Measurements from ENCODE around the gene TTC36. TPM values are rescaled to one million over a fixed set of nuclear protein-coding genes. Genes with fewer than 3 reads are reported as not detected.
"Not testable (repeated sequence)": the region's sequence is repeated elsewhere in the genome, so short reads cannot be mapped to it uniquely, and the experiment has no call there.

TTC36 gene
- total RNA-seq, 4 donors from 2014 or later, result 0.55 to 3.8 TPM; not detected in 2

DNA sequence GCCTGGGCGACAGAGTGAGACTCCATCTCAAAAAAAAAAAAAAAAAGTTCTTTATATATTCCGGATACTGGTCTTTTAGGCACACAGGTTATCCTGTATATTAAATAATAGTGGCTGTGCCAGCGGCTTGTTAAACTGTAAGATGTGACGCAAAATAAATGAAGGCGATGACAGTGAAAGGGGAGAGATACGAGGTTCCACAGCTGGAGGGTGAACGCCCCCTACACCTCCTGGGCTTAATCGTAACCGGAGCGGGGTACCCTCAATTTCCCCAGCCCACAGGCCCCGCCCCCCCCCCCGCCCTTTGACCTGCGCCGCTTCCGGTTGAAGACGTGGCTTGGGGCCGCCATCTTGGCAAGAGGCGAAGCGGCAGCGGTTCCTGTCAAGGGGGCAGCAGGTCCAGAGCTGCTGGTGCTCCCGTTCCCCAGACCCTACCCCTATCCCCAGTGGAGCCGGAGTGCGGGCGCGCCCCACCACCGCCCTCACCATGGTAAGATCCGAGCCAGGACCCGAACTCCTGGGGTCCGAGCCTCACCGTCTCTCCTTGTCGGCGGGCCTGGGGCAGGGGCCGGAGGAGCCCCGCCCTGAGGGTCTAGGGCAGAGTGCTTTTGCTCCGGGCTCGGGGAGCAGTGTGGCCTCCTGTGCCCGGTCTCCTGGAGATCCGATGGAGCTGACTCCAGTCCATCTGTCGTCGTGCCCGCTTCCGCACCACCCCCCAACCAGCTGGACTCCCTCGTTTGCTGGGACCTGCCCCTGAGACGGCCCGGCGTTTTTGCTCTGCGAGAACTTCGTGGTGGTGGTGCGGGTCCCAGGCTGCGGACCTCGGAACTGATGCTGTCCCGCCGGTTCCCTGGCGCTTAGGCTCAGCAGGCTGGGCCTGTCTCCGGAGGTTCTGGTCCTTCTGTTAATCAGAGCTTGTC is 45.0 kb downstream of the TTC36 start, which contains the start of gene ARCN1:
TSS of gene ARCN1 (plus strand) at position 349 of the 920 bp plus-strand sequence. CDS start at position 488, 139 bp downstream.
- Histone ChIP-seq H3K27ac (peak within 1 kb of the TSS; percentile 90 to 99 (median 99)), H3K27me3 (no peaks in the 10 kb centered on the region), H3K4me1 (peaks cover 26 to 44% of the 10 kb centered on the region in 2 donors), H3K9me3 (no peaks in the 10 kb centered on the region), H3K4me3 (peak within 1 kb of the TSS; percentile 79 to 99 (median 99)), H3K36me3 (no peaks in the 10 kb centered on the region)
- in situ Hi-C loops (cut with MboI; ENCODE audit: low sequenced_read_pairs in 4 of 4), result no loop called here
- ATAC-seq, result peak; percentile 90 to 94
- TF ChIP-seq POLR2A (IDR thresholded peaks at IDR 0.05) (peak; percentile 55 to 69), CTCF (IDR thresholded peaks at IDR 0.05 in 4 of 5, conservative IDR thresholded peaks at IDR 0.05 in 1 of 5) (no peak)
- DNase-seq, result peak; percentile 63 to 72
- intact Hi-C loops (cut with DNase I; ENCODE audit: low total_unique reads), result no loop called here

DNA sequence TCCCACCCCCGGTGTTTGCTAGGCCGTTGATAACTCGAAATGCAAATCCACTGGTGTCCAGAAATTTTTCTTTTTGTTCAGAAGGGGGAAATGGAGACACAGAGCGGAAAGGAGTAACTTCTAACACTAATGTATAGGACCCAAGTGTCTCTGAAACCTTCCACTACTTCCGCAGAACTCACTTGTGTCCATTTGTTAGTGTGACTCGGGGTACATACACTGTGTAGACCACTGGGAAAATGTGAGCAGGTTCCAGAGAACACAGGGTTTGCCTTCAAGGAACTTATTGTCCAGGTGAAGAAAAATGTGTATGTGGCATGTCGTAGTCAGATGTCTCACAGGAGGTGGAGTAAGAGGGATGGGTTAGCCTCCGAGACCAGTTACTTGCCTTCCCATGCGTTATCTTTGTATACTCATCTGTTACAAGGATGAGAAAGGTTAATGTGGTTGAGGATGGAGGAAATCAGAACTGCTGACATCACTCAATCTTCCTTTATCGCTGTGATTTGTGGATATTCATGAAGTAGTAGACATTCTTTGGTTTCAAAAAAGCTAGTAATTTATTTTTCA is 45.8 kb downstream of the TTC36 start:
- in situ Hi-C loops (cut with MboI; ENCODE audit: low sequenced_read_pairs in 4 of 4) (no loop called here), intact Hi-C loops (cut with DNase I; ENCODE audit: low total_unique reads) (no loop called here)
- no peaks in the 10 kb centered on the region for H3K27me3 ChIP-seq
- no peak for DNase-seq
- H3K4me1 ChIP-seq, result peaks cover 30 to 49% of the 10 kb centered on the region in 2 donors
- TF ChIP-seq POLR2A (IDR thresholded peaks at IDR 0.05), result no peak
- no peak for TF ChIP-seq CTCF (IDR thresholded peaks at IDR 0.05 in 4 of 5, conservative IDR thresholded peaks at IDR 0.05 in 1 of 5)
- peak overlapping the region; percentile 90 to 99 (median 99) for H3K27ac ChIP-seq
- no peaks in the 10 kb centered on the region for H3K9me3 ChIP-seq
- H3K36me3 ChIP-seq, result no peaks in the 10 kb centered on the region
- ATAC-seq, result peak; percentile 5 to 26
- H3K4me3 ChIP-seq, result peak overlapping the region; percentile 79 to 99 (median 99)

GRCh38 chr11:118574636-118575035 is 47.4 kb downstream of the TTC36 start:
- intact Hi-C loops (cut with DNase I; ENCODE audit: low total_unique reads), result no loop called here
- DNase-seq (no peak), ATAC-seq (no peak)
- in situ Hi-C loops (cut with MboI; ENCODE audit: low sequenced_read_pairs in 4 of 4), result no loop called here
- H3K9me3 ChIP-seq, result no peaks in the 10 kb centered on the region
- H3K27me3 ChIP-seq, result no peaks in the 10 kb centered on the region
- no peak overlapping the region for H3K4me3 ChIP-seq
- no peak overlapping the region for H3K27ac ChIP-seq
- TF ChIP-seq POLR2A (IDR thresholded peaks at IDR 0.05) (no peak), CTCF (IDR thresholded peaks at IDR 0.05 in 4 of 5, conservative IDR thresholded peaks at IDR 0.05 in 1 of 5) (no peak)
- peaks cover 37 to 59% of the 10 kb centered on the region in 2 donors for H3K4me1 ChIP-seq
- no peaks in the 10 kb centered on the region for H3K36me3 ChIP-seq

GRCh38 chr11:118577995-118578394 is 50.7 kb downstream of the TTC36 start:
- H3K27ac ChIP-seq; H3K4me3 ChIP-seq; H3K27me3 ChIP-seq; in situ Hi-C loops (cut with MboI; ENCODE audit: low sequenced_read_pairs in 4 of 4); DNase-seq; H3K9me3 ChIP-seq; H3K36me3 ChIP-seq; ATAC-seq; intact Hi-C loops (cut with DNase I; ENCODE audit: low total_unique reads): not testable (repeated sequence)
- H3K4me1 ChIP-seq, result peaks cover 37 to 55% of the 10 kb centered on the region in 2 donors

Other genes with a start within 250 kb of the TTC36 start
- under 1 TPM in 2 of 4 donors, not detected in 2; 0.42 to 0.51 TPM for gene CD3E, start 222.7 kb upstream of the TTC36 start, total RNA-seq
- 1 to 10 TPM in 1 of 4 donors, under 1 TPM in 2, not detected in 1; 0.35 to 3.0 (median 0.46) TPM for gene CD3D, start 184.8 kb upstream of the TTC36 start, total RNA-seq
- gene CD3G, start 183.1 kb upstream of the TTC36 start, total RNA-seq, result under 1 TPM in 2 of 4 donors, not detected in 2; 0.33 to 0.51 TPM
- gene UBE4A, start 167.9 kb upstream of the TTC36 start, total RNA-seq, result 10 to 100 TPM; 36.6 to 73.9 (median 41.7) TPM
- gene ATP5MG, start 125.9 kb upstream of the TTC36 start, total RNA-seq, result 10 to 100 TPM; 46.9 to 90.6 (median 55.4) TPM
- gene KMT2A, start 91.0 kb upstream of the TTC36 start, total RNA-seq, result 10 to 100 TPM; 24.3 to 55.6 (median 27.9) TPM
- 10 to 100 TPM in 2 of 4 donors, 1 to 10 TPM in 2; 2.5 to 36.6 (median 10.7) TPM for gene TMEM25, start 3.7 kb downstream of the TTC36 start, total RNA-seq
- gene IFT46, start 38.5 kb downstream of the TTC36 start, total RNA-seq, result 10 to 100 TPM; 14.1 to 25.1 (median 15.4) TPM
- gene ARCN1, start 44.9 kb downstream of the TTC36 start, total RNA-seq, result 10 to 100 TPM; 48.7 to 78.7 (median 65.4) TPM
- gene PHLDB1, start 80.1 kb downstream of the TTC36 start, total RNA-seq, result 10 to 100 TPM; 16.5 to 35.7 (median 22.7) TPM
- gene TREH, start 152.2 kb downstream of the TTC36 start, total RNA-seq, result not detected

Measured in gastrocnemius medialis (tissue), 4 donors.